Measurements from ENCODE around the gene APBA2. TPM values are rescaled to one million over a fixed set of nuclear protein-coding genes. Genes with fewer than 3 reads are reported as not detected.

Gene APBA2
- total and polyA plus RNA-seq, 10 of the 15 experiments (the other 5 are each of a cell fraction or from before 2014, with no cell fraction given): 0.06 to 0.26 (median 0.07) TPM; not detected in 7

GRCh38 chr15:29135702-29136646 is 250.2 kb downstream of the APBA2 start:
- POLR2A ChIA-PET: no interaction called here
- 41% methylated on average over 31 of the region's 31 CpGs for WGBS (ENCODE audit: insufficient coverage, insufficient replicate concordance, low lambda C conversion rate, missing lambda C conversion rate)
- Histone ChIP-seq H3K27ac (ENCODE audit: control insufficient read depth, insufficient read depth) (no peak overlapping the region), H2AFZ (ENCODE audit: control insufficient read depth, low read depth, low read length) (no peak overlapping the region), H3K36me3 (ENCODE audit: control insufficient read depth in 2 of 2, insufficient read depth in 2 of 2, low read length in 1 of 2) (no peaks in the 10 kb centered on the region), H3K4me2 (ENCODE audit: control insufficient read depth, insufficient read depth) (no peak overlapping the region), H3K27me3 (replicated peaks in 1 of 2; ENCODE audit: control insufficient read depth in 2 of 2, insufficient read depth in 2 of 2, low read length in 1 of 2) (no peaks in the 10 kb centered on the region), H3K9me3 (replicated peaks; ENCODE audit: control insufficient read depth, insufficient read depth, low read length) (no peaks in the 10 kb centered on the region), H3K4me1 (ENCODE audit: control insufficient read depth, insufficient read depth, low read length) (no peaks in the 10 kb centered on the region), H3K79me2 (ENCODE audit: control insufficient read depth, insufficient read depth, low read length) (no peaks in the 10 kb centered on the region), H3K4me3 (no peak overlapping the region), H3K9ac (ENCODE audit: control insufficient read depth, insufficient read depth, low read length) (no peak overlapping the region), H4K20me1 (ENCODE audit: control insufficient read depth, insufficient read depth) (no peaks in the 10 kb centered on the region)
- ATAC-seq (no peak), FAIRE-seq (no peak), DNase-seq (ENCODE audit: low read depth, low spot score) (no peak)
- no TSS peak for BruUV-seq (replicated peaks)
- in situ Hi-C loops (cut with MboI): no loop called here
- TF ChIP-seq CBX5 (IDR thresholded peaks at IDR 0.05; ENCODE audit: low read depth) (no peak), EGR1 (IDR thresholded peaks at IDR 0.05; ENCODE audit: borderline replicate concordance in 1 of 2, low read depth in 2 of 2, low read length in 2 of 2) (no peak), RAD21 (IDR thresholded peaks at IDR 0.05; ENCODE audit: insufficient read depth, low read depth, low read length) (no peak), RELB (IDR thresholded peaks at IDR 0.05; ENCODE audit: low read depth) (no peak), NR2C1 (IDR thresholded peaks at IDR 0.05) (no peak), RCOR1 (conservative IDR thresholded peaks at IDR 0.05; ENCODE audit: low read depth, low read length) (no peak), NBN (IDR thresholded peaks at IDR 0.05) (no peak), KDM1A (IDR thresholded peaks at IDR 0.05; ENCODE audit: borderline replicate concordance) (no peak), SIN3A (IDR thresholded peaks at IDR 0.05; ENCODE audit: low read depth, low read length) (no peak), SMC3 (IDR thresholded peaks at IDR 0.05; ENCODE audit: borderline replicate concordance, low read length) (no peak), ZBTB33 (IDR thresholded peaks at IDR 0.05) (no peak), BCLAF1 (IDR thresholded peaks at IDR 0.05) (no peak), ATF2 (IDR thresholded peaks at IDR 0.05; ENCODE audit: low read length) (no peak)
- intact Hi-C loops (cut with micrococcal nuclease; ENCODE audit: unreplicated experiment): no loop called here
- CTCF ChIA-PET: interaction anchor here (1.0 kb wide), 1 partner anchor 34 kb away, joined by 3 read pairs; no protein-coding TSS in a partner anchor
- SMC1A ChIA-PET (ENCODE audit: uncharacterized antibody, unreplicated experiment): interaction anchor here (0.7 kb wide), 1 partner anchor 669 kb away, joined by 3 read pairs; no protein-coding TSS in a partner anchor
- RAD21 ChIA-PET (ENCODE audit: unreplicated experiment): no interaction called here
